Astrocyte of the spinal cord (primary cell): ENCODE data around the gene OGFOD3.

Source experiments
- DNase-seq: peaks from one replicate; pipeline ENCODE4 v3.0.0; 2011; ENCODE audit warnings: low read depth, low spot score
- H3K4me3 ChIP-seq: 2 replicates; pipeline ENCODE4 v1.5.1; 2011; ENCODE audit warnings: low read depth, mild to moderate bottlenecking, low read length, moderate library complexity
- in situ Hi-C: cut with HindIII; loops from 2 replicates; pipeline ENCODE4 v1.10.0; 2017; ENCODE audit warnings: low sequenced_read_pairs
- TF ChIP-seq, protein P1 (sequence below): IDR thresholded peaks from 2 replicates; pipeline ENCODE4 v1.5.1; 2012; ENCODE audit warnings: low read depth, mild to moderate bottlenecking, low read length, inconsistent platforms

The OGFOD3 gene

DNA sequence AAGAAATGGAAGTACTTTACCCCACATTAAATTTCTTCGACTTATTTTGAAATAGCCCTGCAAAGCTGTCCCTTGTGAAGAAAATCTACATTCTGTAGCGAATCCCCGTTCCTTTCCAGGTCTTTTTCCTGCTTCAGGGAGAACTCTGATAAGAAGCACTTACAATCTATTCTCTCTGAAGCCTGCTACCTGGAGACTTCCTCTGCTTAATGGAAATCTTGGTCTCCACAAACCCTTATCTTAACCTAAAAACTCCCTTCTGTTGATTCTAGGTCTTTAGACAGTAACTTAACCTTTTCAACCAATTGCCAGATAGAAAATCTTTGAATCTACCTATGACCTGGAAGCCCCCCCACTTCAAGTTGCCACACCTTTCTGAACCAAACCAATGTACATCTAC is 33.8 kb upstream of the OGFOD3 start:
- no peak for DNase-seq
- TF ChIP-seq, protein P1, sequence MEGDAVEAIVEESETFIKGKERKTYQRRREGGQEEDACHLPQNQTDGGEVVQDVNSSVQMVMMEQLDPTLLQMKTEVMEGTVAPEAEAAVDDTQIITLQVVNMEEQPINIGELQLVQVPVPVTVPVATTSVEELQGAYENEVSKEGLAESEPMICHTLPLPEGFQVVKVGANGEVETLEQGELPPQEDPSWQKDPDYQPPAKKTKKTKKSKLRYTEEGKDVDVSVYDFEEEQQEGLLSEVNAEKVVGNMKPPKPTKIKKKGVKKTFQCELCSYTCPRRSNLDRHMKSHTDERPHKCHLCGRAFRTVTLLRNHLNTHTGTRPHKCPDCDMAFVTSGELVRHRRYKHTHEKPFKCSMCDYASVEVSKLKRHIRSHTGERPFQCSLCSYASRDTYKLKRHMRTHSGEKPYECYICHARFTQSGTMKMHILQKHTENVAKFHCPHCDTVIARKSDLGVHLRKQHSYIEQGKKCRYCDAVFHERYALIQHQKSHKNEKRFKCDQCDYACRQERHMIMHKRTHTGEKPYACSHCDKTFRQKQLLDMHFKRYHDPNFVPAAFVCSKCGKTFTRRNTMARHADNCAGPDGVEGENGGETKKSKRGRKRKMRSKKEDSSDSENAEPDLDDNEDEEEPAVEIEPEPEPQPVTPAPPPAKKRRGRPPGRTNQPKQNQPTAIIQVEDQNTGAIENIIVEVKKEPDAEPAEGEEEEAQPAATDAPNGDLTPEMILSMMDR, result no peak
- in situ Hi-C loops, result no loop called here
- H3K4me3 ChIP-seq, result no peak overlapping the region

DNA sequence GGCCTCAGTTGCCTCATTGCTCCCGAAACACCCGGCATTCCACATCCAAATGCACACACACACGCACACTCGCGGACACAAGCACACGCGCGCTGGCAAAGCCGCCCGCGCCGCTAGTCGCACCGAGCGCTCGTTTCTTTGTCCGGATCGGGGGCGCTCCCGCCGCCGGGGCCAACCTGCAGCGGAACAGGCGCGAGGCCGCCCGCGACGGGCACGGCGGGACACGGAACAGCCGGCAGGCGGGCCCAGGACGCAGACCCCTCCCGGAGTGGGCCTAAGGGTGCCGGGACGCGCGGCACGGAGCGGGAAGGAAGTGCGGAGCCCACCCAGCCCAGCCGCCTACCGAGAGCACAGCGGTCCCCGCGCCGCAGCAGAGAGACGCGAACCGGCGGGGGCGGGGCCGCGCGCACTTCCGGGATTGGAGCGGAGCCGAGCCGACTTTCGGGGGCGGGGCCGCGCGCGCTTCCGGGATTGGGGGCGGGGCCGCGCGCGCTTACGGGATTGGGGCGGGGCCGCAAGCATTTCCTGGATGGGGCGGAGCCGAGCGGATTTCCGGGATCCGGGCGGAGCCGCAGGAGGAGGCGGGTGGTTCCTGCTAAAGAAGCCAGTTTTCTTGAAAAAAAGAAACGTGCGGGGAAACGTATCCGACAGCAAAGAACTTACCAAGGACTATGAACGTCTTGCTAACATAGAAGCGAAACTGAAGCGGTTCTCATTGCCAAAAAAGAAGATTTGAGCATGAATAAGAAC is 32.1 kb upstream of the OGFOD3 start, which contains the start of gene CYBC1:
Gene CYBC1 (minus strand): TSS at position 396 of the 750 bp plus-strand sequence. CDS start 1,498 bp downstream, outside the sequence.
- peak; percentile 96 for DNase-seq
- in situ Hi-C loops, result no loop called here
- TF ChIP-seq, protein P1, result no peak
- peak within 1 kb of the TSS; percentile 82 for H3K4me3 ChIP-seq

DNA sequence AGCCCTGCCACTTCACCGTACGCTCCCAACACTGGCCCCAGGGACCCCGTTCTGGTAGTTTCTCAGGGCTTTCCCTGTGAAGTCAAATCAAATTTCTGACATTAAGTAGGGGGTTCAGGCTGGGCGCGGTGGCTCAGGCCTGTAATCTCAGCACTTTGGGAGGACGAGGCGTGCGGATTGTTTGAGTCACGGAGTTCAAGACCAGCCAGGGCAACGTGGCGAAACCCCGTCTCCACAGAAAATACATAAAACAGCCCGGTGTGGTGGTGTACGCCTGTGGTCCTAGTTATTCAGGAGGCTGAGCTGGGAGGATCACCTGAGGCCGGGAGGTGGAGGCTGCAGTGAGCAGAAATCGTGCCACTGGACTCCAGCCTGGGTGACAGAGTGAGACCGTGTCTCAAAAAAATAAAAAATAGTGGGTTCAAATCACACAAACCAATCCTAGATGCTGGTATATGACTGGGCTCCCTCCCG is 31.5 kb upstream of the OGFOD3 start:
- in situ Hi-C loops, result no loop called here
- H3K4me3 ChIP-seq, result peak overlapping the region; percentile 82
- TF ChIP-seq, protein P1, result no peak
- no peak for DNase-seq

DNA sequence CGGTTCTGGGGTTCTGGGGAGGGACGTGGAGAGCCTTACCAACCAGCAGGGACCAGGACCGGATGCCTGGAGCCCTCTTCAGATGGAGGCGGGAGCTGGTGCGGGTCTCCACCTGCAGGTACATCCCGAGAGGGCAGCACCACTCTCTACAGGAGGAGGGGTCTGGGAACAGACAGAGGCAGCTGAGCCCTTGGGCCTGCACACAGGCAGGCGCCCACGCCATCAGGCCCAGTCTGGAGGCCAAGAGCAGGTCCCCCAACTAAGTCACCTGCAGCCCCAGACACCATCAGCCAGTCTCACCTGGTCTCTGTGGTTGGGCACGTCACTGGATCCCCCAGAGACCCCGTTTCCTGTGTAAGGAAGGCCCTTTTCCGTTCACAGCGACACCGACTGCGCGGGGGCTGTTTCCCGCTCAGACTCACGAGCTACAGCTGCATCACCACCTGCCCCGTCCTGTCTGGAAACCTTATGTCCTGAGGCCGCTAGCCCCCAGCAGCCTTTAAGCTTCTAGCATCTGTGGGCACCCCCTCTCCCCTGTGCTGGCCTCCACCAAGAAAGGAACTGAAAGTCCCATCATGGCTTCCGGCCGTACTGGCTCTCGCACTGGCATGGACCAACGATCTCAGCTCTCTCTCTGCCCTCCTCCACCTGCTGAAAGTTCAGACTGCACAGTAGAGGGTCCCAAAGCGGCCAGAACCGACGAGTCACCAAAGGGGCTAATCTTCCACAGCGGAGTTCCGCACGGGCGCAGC is 30.9 kb upstream of the OGFOD3 start:
- peak overlapping the region; percentile 82 for H3K4me3 ChIP-seq
- in situ Hi-C loops, result no loop called here
- TF ChIP-seq, protein P1, result no peak
- no peak for DNase-seq

DNA sequence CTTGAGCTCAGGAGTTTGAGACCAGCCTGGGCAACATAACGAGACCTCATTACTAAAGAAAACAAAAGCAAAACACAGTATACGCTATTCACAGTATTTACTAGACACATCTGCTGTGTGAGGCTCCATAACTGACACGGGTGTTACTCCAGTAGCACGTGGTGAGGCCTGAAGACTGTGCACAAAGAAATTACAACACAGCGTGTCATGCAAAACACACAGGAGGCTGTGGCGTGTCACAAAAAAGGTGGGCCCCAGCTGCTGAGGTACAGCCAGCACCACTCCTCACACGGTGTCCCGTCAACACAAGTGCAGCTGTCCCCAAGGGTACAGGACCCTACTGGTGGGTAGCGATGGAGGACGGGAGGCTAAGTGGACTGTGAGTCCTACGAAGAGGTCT is 29.5 kb upstream of the OGFOD3 start:
- TF ChIP-seq, protein P1, result no peak
- no peak for DNase-seq
- in situ Hi-C loops, result no loop called here
- H3K4me3 ChIP-seq, result no peak overlapping the region

DNA sequence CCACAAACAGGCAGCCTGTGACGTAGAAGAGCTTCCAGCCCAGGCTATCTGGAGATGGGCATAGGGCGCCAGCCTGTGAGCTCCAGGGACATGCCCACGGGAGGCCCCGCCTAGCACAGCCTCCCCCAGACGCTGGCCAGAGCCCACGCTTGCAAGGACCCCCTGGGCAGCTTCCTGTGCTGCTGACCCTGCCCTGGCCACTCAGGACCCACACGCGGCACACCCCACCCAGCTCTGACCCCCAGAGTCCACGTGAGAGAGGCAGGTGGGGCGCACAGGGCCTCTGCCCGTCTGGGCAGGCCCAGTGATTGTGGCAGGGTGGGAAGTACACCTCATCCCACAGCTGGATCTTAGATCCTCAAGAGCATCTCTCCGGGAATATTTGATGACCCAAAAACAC is 28.3 kb upstream of the OGFOD3 start:
- DNase-seq, result no peak
- H3K4me3 ChIP-seq, result no peak overlapping the region
- TF ChIP-seq, protein P1, result no peak
- in situ Hi-C loops, result no loop called here
